HepG2 (cell line): ENCODE data around the gene MRPL51. TPM values are rescaled to one million over a fixed set of nuclear protein-coding genes. Genes with fewer than 3 reads are reported as not detected.

Experiments
- ATAC-seq: fragments of 200-7000 bp; cut with Tn5 transposase; 3 replicates; pipeline ENCODE4 v1.9.1; 2020; ENCODE audit warnings: mild to moderate bottlenecking, moderate library complexity
- BruUV-seq: library from RNA; stranded (reverse); fragments of 400-500 nt; replicated peaks from 2 replicates; lab custom pipeline; 2021; lab: Mats Ljungman, UMichigan
- CTCF ChIA-PET: fragments of 300-600 bp; formaldehyde crosslinking; extraction: SDS; loops from one replicate; lab custom pipeline; 2021; ENCODE audit warnings: low total read pairs, inconsistent platforms, low intra/inter-chr PET ratio; lab: Yijun Ruan, JAX
- POLR2A ChIA-PET: fragments of 350-600 bp; sonication (Branson Sonifier 250); formaldehyde crosslinking; loops from one replicate; lab custom pipeline; 2020; ENCODE audit warnings: antibody characterized with exemption, inconsistent platforms; lab: Yijun Ruan, JAX
- DNase-seq: peaks from one replicate; pipeline ENCODE4 v3.0.0-alpha.2; 2015; ENCODE audit warnings: low spot score
- FAIRE-seq: peaks from 3 replicates; lab custom pipeline; 2011; peaks lifted over from hg19 to GRCh38; lab: Jason Lieb, UNC
- H2AFZ ChIP-seq: one replicate; pipeline ENCODE4 v1.6.1; 2011; ENCODE audit warnings: low read length, inconsistent platforms
- H3K27ac ChIP-seq: fragments of 300-600 bp; 3 replicates; pipeline ENCODE4 v1.8.0; 2011; ENCODE audit warnings: mixed run types, mild to moderate bottlenecking, mixed read lengths, low read length, inconsistent platforms; ENCODE audit not compliant: insufficient read depth; ENCODE audit errors: extremely low read length
- H3K27me3 ChIP-seq, 2 experiments: fragments of 200-600 bp in 1 of 2; 2 replicates in 1 of 2; 3 replicates in 1 of 2; pipeline versions ENCODE4 v1.6.0 to v1.8.0; 2011; ENCODE audit warnings: low read length in 2 of 2, mild to moderate bottlenecking in 2 of 2, moderate library complexity in 2 of 2, inconsistent platforms in 1 of 2; ENCODE audit not compliant: insufficient read depth in 2 of 2, control insufficient read depth in 1 of 2
- H3K36me3 ChIP-seq, 2 experiments: fragments of 200-600 bp in 1 of 2; replicated peaks in 1 of 2; 2 replicates in 1 of 2; 3 replicates in 1 of 2; pipeline versions ENCODE4 v1.5.1 to v1.8.0; 2011; ENCODE audit warnings: low read length in 2 of 2, inconsistent platforms in 1 of 2; ENCODE audit not compliant: insufficient read depth in 2 of 2, control insufficient read depth in 1 of 2
- H3K4me1 ChIP-seq: 2 replicates; pipeline ENCODE4 v1.5.1; 2012; ENCODE audit warnings: low read length, inconsistent platforms; ENCODE audit not compliant: insufficient read depth
- H3K4me2 ChIP-seq: 2 replicates; pipeline ENCODE4 v1.6.0; 2011; ENCODE audit warnings: low read depth, low read length, inconsistent platforms
- H3K4me3 ChIP-seq, 3 experiments: fragments of 200-600 bp in 1 of 3; sonication (generic), shearing (Covaris generic) in 1 of 3; replicated peaks in 1 of 3; 2 replicates each; pipeline ENCODE4 v1.5.1; 2011 to 2016; ENCODE audit warnings: low read length in 3 of 3, inconsistent platforms in 2 of 3, low read depth in 2 of 3, mild to moderate bottlenecking in 2 of 3, control low read depth in 1 of 3, mixed read lengths in 1 of 3; ENCODE audit not compliant: insufficient read depth in 1 of 3
- H3K79me2 ChIP-seq: one replicate; pipeline ENCODE4 v1.6.1; 2011; ENCODE audit warnings: low read length, inconsistent platforms; ENCODE audit not compliant: insufficient read depth
- H3K9ac ChIP-seq: 2 replicates; pipeline ENCODE4 v1.6.0; 2011; ENCODE audit warnings: mild to moderate bottlenecking, low read depth, low read length, inconsistent platforms; ENCODE audit not compliant: insufficient read depth
- H3K9me3 ChIP-seq: 2 replicates; pipeline ENCODE4 v1.5.1; 2012; ENCODE audit warnings: mild to moderate bottlenecking, low read length
- H4K20me1 ChIP-seq: 2 replicates; pipeline ENCODE4 v1.6.0; 2011; ENCODE audit warnings: inconsistent platforms, mild to moderate bottlenecking, low read length, moderate library complexity; ENCODE audit not compliant: insufficient read depth
- ARNT2 ChIP-seq: sonication (generic); formaldehyde crosslinking; IDR thresholded peaks from 2 replicates; pipeline ENCODE4 v1.8.0; 2022; ENCODE audit warnings: mild to moderate bottlenecking, low read depth, missing genetic modification reagents, moderate library complexity
- ASH2L ChIP-seq: fragments of 300-600, 200-600 bp; sonication (generic); IDR thresholded peaks from 2 replicates; pipeline ENCODE4 v1.7.0; 2017; ENCODE audit warnings: low read depth, mild to moderate bottlenecking, moderate library complexity, mixed read lengths, low read length; ENCODE audit not compliant: insufficient read length
- CHCHD3 ChIP-seq: sonication (generic); formaldehyde crosslinking; IDR thresholded peaks from 2 replicates; pipeline ENCODE4 v1.8.0; 2022; ENCODE audit warnings: mild to moderate bottlenecking, missing genetic modification reagents, moderate library complexity
- ETV6 ChIP-seq: sonication (generic); formaldehyde crosslinking; conservative IDR thresholded peaks from 2 replicates; pipeline ENCODE4 v1.4.0; 2020; ENCODE audit warnings: missing genetic modification reagents
- IKZF4 ChIP-seq: sonication (generic); formaldehyde crosslinking; IDR thresholded peaks from 2 replicates; pipeline ENCODE4 v1.5.1; 2020; ENCODE audit warnings: borderline replicate concordance, mild to moderate bottlenecking, low read depth, missing genetic modification reagents; ENCODE audit errors: not compliant biosample characterization
- NFE2L1 ChIP-seq: sonication (generic); formaldehyde crosslinking; IDR thresholded peaks from 2 replicates; pipeline ENCODE4 v1.4.0; 2020; ENCODE audit warnings: missing genetic modification reagents, mild to moderate bottlenecking, borderline replicate concordance
- PPARG ChIP-seq: conservative IDR thresholded peaks from 2 replicates; pipeline ENCODE4 v1.6.1; 2016; ENCODE audit warnings: missing biosample characterization, missing genetic modification reagents
- RBM22 ChIP-seq: fragments of 200-400 bp; formaldehyde crosslinking; optimal IDR thresholded peaks from 2 replicates; pipeline ENCODE3; 2017; ENCODE audit warnings: mild to moderate bottlenecking, low read length, moderate library complexity
- U2AF2 ChIP-seq: fragments of 200-400 bp; formaldehyde crosslinking; IDR thresholded peaks from 2 replicates; pipeline ENCODE4 v1.6.1; 2017; ENCODE audit warnings: low read depth, mild to moderate bottlenecking, low read length
- ZMYM2 ChIP-seq: sonication (generic); formaldehyde crosslinking; IDR thresholded peaks from 2 replicates; pipeline ENCODE4 v1.8.0; 2022; ENCODE audit warnings: mild to moderate bottlenecking, missing genetic modification reagents
- ZNF101 ChIP-seq: sonication (generic); formaldehyde crosslinking; IDR thresholded peaks from 2 replicates; pipeline ENCODE4 v1.4.0; 2020; ENCODE audit warnings: mild to moderate bottlenecking, low read depth, missing genetic modification reagents, borderline replicate concordance
- ZNF335 ChIP-seq: sonication (generic); formaldehyde crosslinking; IDR thresholded peaks from 2 replicates; pipeline ENCODE4 v1.4.0; 2020; ENCODE audit warnings: missing genetic modification reagents
- ZNF431 ChIP-seq: sonication (generic); formaldehyde crosslinking; IDR thresholded peaks from 2 replicates; pipeline ENCODE4 v1.9.0; 2022; ENCODE audit warnings: missing genetic modification reagents, low read depth, mild to moderate bottlenecking, borderline replicate concordance
- ZNF547 ChIP-seq: sonication (generic); formaldehyde crosslinking; IDR thresholded peaks from 2 replicates; pipeline ENCODE4 v1.5.1; 2020; ENCODE audit warnings: mild to moderate bottlenecking, missing genetic modification reagents
- ZNF556 ChIP-seq: sonication (generic); formaldehyde crosslinking; IDR thresholded peaks from 2 replicates; pipeline ENCODE4 v1.4.0; 2020; ENCODE audit warnings: mild to moderate bottlenecking, missing genetic modification reagents, borderline replicate concordance
- ZNF557 ChIP-seq: sonication (generic); formaldehyde crosslinking; IDR thresholded peaks from 2 replicates; pipeline ENCODE4 v1.4.0; 2020; ENCODE audit warnings: missing genetic modification reagents
- ZNF737 ChIP-seq: sonication (generic); formaldehyde crosslinking; IDR thresholded peaks from 2 replicates; pipeline ENCODE4 v1.5.0; 2020; ENCODE audit warnings: missing genetic modification reagents, mild to moderate bottlenecking, borderline replicate concordance
- ZNF850 ChIP-seq: sonication (generic); formaldehyde crosslinking; conservative IDR thresholded peaks from 2 replicates; pipeline ENCODE4 v1.9.0; 2021; ENCODE audit warnings: mild to moderate bottlenecking, missing genetic modification reagents
- WGBS: methylation state at CpG from one replicate; pipeline ENCODE4 v1.1.6; 2017; ENCODE audit warnings: low lambda C conversion rate; 5-methylcytosine and 5-hydroxymethylcytosine counted together
- in situ Hi-C: cut with HindIII; loops from 2 replicates; pipeline ENCODE4 v1.10.0; 2017; ENCODE audit warnings: low pct_unique_long_range_greater_than_20kb; ENCODE audit not compliant: extremely low pct_ligation_motif_present
- intact Hi-C: fragments of 100-400 bp; cut with micrococcal nuclease; formaldehyde crosslinking; loops from one replicate; pipeline ENCODE4 v1.10.0; 2022; ENCODE audit not compliant: unreplicated experiment
- polyA plus RNA-seq, 8 experiments: library from polyadenylated mRNA; depleted of rRNA in 3 of 8; stranded (reverse) in 7 of 8; unstranded in 1 of 8; fragments of >200 nt; fragmentation: Illumina TruSeq in 4 of 8; extraction: Trizol in 4 of 8; gene quantifications; 2 replicates each; pipeline versions ENCODE4 v1.2.1 to v1.2.3, GENCODE V29; 2011 to 2016; ENCODE audit warnings: low read depth in 4 of 8, missing spikeins in 1 of 8, mixed read lengths in 1 of 8; ENCODE audit not compliant: insufficient read depth in 1 of 8
- total RNA-seq, 5 experiments: library from RNA; depleted of rRNA; stranded (reverse); fragments of >200 nt; fragmentation: Illumina TruSeq; extraction: Trizol; gene quantifications; 2 replicates each; pipeline ENCODE4 v1.2.3, GENCODE V29; 2016; ENCODE audit warnings: low read depth in 1 of 5
- TF ChIP-seq, protein P1 (sequence below): sonication (generic); formaldehyde crosslinking; IDR thresholded peaks from 2 replicates; pipeline ENCODE4 v1.8.0; 2022; ENCODE audit warnings: missing genetic modification reagents, mild to moderate bottlenecking, inconsistent platforms, borderline replicate concordance
- TF ChIP-seq, protein P2 (sequence below): IDR thresholded peaks from 2 replicates; pipeline ENCODE4 v1.6.1; 2018; ENCODE audit warnings: missing genetic modification reagents, mild to moderate bottlenecking, missing compliant biosample characterization

The MRPL51 gene
- total and polyA plus RNA-seq, 2 of the 13 experiments (the other 11 are each of a cell fraction or from before 2014, with no cell fraction given) = 64.8 to 278 TPM

GRCh38 chr12:6534695-6534944 lies 41.6 kb upstream of the MRPL51 start (continued):
- TF ChIP-seq, protein P1, sequence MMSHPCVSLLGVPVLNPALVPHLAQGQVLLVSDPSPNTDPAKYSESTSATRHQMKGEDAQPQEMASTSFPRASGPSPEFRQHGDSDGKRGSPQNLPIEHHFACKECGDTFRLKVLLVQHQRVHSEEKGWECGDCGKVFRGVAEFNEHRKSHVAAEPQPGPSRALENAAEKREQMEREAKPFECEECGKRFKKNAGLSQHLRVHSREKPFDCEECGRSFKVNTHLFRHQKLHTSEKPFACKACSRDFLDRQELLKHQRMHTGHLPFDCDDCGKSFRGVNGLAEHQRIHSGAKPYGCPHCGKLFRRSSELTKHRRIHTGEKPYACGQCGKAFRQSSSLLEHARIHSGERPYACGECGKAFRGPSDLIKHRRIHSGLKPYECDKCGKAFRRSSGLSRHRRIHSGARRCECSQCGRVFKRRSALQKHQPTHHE (CRISPR knock-in tag) = no peak; the same call in none of the 2 replicates
- TF ChIP-seq IKZF4 (CRISPR knock-in tag) = peak; percentile 59
- no peak for TF ChIP-seq ARNT2 (CRISPR knock-in tag)
- TF ChIP-seq ZNF431 (CRISPR knock-in tag) = no peak
- TF ChIP-seq CHCHD3 = no peak
- peak; percentile 7 for TF ChIP-seq ASH2L
- TF ChIP-seq, all 625 proteins: peak for 27

- in situ Hi-C loops = loop anchor here (10.0 kb wide), 1 partner anchor 109 kb away; no protein-coding TSS in a partner anchor
- peak; percentile 95 for DNase-seq
- no peak within 1 kb of the TSS for H2AFZ ChIP-seq
- no TSS peak for BruUV-seq
- peak within 1 kb of the TSS; percentile 94 to 99 (median 97) for H3K4me3 ChIP-seq
- no peaks in the 10 kb centered on the region; a peak in 1 of 5 replicates for H3K27me3 ChIP-seq
- ATAC-seq = peak; percentile 69
- H3K79me2 ChIP-seq = peaks cover 33% of the 10 kb centered on the region
- intact Hi-C loops = loop anchor here (1.0 to 10.0 kb wide), 4 partner anchors 39 to 189 kb away; partner anchors contain the start of genes NCAPD2, TNFRSF1A and VAMP1
- no peaks in the 10 kb centered on the region for H3K9me3 ChIP-seq
- peaks cover 9 to 55% of the 10 kb centered on the region in 2 experiments for H3K36me3 ChIP-seq
- peak within 1 kb of the TSS; percentile 97 for H3K27ac ChIP-seq
- peaks cover 53% of the 10 kb centered on the region for H3K4me1 ChIP-seq
- CTCF ChIA-PET = no interaction called here
- FAIRE-seq = peak; percentile 21
- POLR2A ChIA-PET = interaction anchor here (0.6 to 3.2 kb wide), 57 partner anchors 9 to 464 kb away, joined by 3 to 54 read pairs (median 4); partner anchors contain the start of genes C12orf57, CDCA3, COPS7A and IFFO1
- H4K20me1 ChIP-seq = peaks cover 41% of the 10 kb centered on the region
- peak within 1 kb of the TSS; percentile 96 for H3K9ac ChIP-seq
- H3K4me2 ChIP-seq = peak within 1 kb of the TSS; percentile 98
- WGBS = 1% methylated on average over 29 of the region's 62 CpGs
- peak; percentile 57 for TF ChIP-seq PPARG (CRISPR knock-in tag)
- TF ChIP-seq ZNF101 = 0 out of 2 replicates have a peak, but pooled peaks have one; percentile 6
- TF ChIP-seq U2AF2 = 0 out of 2 replicates have a peak, but pooled peaks have one; percentile 34
- TF ChIP-seq NFE2L1 (CRISPR knock-in tag) = no peak
- 0 out of 2 replicates have a peak, but pooled peaks have one; percentile 52 for TF ChIP-seq ZNF335
- peak; percentile 84; the same call in 1 of the 2 replicates for TF ChIP-seq ETV6 (CRISPR knock-in tag)
- TF ChIP-seq ZNF737 (CRISPR knock-in tag) = no peak
- TF ChIP-seq ZNF547 (CRISPR knock-in tag) = no peak
- TF ChIP-seq RBM22 = peak; percentile 13
- 0 out of 2 replicates have a peak, but pooled peaks have one; percentile 20 for TF ChIP-seq ZMYM2 (CRISPR knock-in tag)
- TF ChIP-seq, protein P2, sequence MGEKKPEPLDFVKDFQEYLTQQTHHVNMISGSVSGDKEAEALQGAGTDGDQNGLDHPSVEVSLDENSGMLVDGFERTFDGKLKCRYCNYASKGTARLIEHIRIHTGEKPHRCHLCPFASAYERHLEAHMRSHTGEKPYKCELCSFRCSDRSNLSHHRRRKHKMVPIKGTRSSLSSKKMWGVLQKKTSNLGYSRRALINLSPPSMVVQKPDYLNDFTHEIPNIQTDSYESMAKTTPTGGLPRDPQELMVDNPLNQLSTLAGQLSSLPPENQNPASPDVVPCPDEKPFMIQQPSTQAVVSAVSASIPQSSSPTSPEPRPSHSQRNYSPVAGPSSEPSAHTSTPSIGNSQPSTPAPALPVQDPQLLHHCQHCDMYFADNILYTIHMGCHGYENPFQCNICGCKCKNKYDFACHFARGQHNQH (CRISPR knock-in tag) = peak; percentile 58
- TF ChIP-seq ZNF557 = peak; percentile 88; the same call in 1 of the 2 replicates
- TF ChIP-seq ZNF850 (CRISPR knock-in tag) = peak; percentile 63; the same call in 1 of the 2 replicates
- peak; percentile 12; the same call in 1 of the 2 replicates for TF ChIP-seq ZNF556 (CRISPR knock-in tag)
- peak; percentile 89 for TF ChIP-seq ASH2L
Measured at GRCh38 chr12:6533923-6534694, 41.0 kb upstream of the MRPL51 start, which contains the start of gene GAPDH. GAPDH (plus strand) TSS chr12:6534517; CDS start chr12:6534833, 316 bp downstream.
